Calu3 (cell line): ENCODE data around the gene SNAPC4. TPM values are rescaled to one million over a fixed set of nuclear protein-coding genes. Genes with fewer than 3 reads are reported as not detected.

Experiments
- BruUV-seq: library from RNA; stranded (reverse); fragments of 400-500 nt; replicated peaks from 2 replicates; lab custom pipeline; 2021; lab: Mats Ljungman, UMichigan
- CTCF ChIA-PET: fragments of 300-600 bp; sonication (Branson Sonifier 250); formaldehyde crosslinking; loops from one replicate; lab custom pipeline; 2022; ENCODE audit warnings: antibody characterized with exemption; lab: Charles Lee
- DNase-seq: peaks from one replicate; pipeline ENCODE4 v3.0.0; 2022
- H3K27ac Mint-ChIP-seq: one replicate; pipeline ENCODE4 v1.8.0; 2022; ENCODE audit warnings: mixed read lengths; ENCODE audit not compliant: unreplicated experiment
- H3K27me3 Mint-ChIP-seq: one replicate; pipeline ENCODE4 v1.8.0; 2022; ENCODE audit warnings: mixed read lengths; ENCODE audit not compliant: unreplicated experiment
- H3K36me3 Mint-ChIP-seq: one replicate; pipeline ENCODE4 v1.8.0; 2022; ENCODE audit warnings: mild to moderate bottlenecking, moderate library complexity, mixed read lengths; ENCODE audit not compliant: insufficient read depth, unreplicated experiment
- H3K4me1 Mint-ChIP-seq: one replicate; pipeline ENCODE4 v1.8.0; 2022; ENCODE audit warnings: mild to moderate bottlenecking, low read depth, mixed read lengths; ENCODE audit not compliant: unreplicated experiment
- H3K4me3 Mint-ChIP-seq: one replicate; pipeline ENCODE4 v1.8.0; 2022; ENCODE audit warnings: mild to moderate bottlenecking, low read depth, moderate library complexity, mixed read lengths; ENCODE audit not compliant: unreplicated experiment
- H3K9me3 Mint-ChIP-seq: one replicate; pipeline ENCODE4 v1.8.0; 2022; ENCODE audit warnings: low read depth, mixed read lengths; ENCODE audit not compliant: unreplicated experiment
- intact Hi-C: fragments of 100-400 bp; cut with micrococcal nuclease; formaldehyde crosslinking; loops from one replicate; pipeline ENCODE4 v1.10.0; 2022; ENCODE audit not compliant: unreplicated experiment
- total RNA-seq: library from RNA; stranded (reverse); gene quantifications from 2 replicates; pipeline ENCODE4 v1.2.3, GENCODE V29; 2022
- TF ChIP-seq, protein P1 (sequence below): fragments of 200-600 bp; IDR thresholded peaks from one replicate; pipeline ENCODE4 v1.8.0; 2022; ENCODE audit warnings: antibody characterized with exemption; ENCODE audit not compliant: unreplicated experiment

Gene SNAPC4
- total RNA-seq, 1 experiment from 2014 or later = 10.5 TPM

DNA sequence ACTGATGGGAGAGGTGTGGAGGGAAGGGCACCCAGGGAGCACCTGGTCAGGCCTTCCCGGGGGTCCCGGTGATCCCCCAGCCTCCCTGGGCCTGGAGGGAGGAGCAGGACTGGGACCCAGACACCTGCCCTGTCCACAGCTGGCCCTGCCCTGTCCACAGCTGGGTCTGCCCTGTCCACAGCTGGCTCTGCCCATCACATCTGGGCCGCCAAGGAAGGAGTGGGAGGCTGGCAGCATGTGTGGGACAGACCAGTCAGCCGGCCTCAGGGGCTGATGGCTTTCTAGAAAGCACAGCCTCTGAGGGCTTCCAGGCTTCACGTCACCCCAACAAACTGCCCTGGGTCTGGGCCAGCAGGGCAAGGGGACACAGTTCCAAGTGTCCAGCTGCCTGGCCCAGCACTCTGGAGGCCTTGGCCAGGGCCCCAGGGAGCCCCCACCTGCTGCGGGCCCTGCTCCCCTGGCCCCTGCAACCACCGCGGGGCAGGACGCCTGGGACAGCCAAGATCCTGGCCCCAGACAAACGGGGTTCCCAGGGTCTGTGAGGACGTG lies 48.6 kb downstream of the SNAPC4 start:
- Mint-ChIP-seq H3K27me3 (peaks cover 11% of the 10 kb centered on the region), H3K36me3 (peaks cover 10% of the 10 kb centered on the region), H3K4me1 (peaks cover 8% of the 10 kb centered on the region), H3K4me3 (no peak overlapping the region), H3K27ac (no peak overlapping the region), H3K9me3 (no peaks in the 10 kb centered on the region)
- CTCF ChIA-PET = interaction anchor here (0.6 kb wide), 1 partner anchor 1265 kb away, joined by 4 read pairs; no protein-coding TSS in a partner anchor
- no peak for DNase-seq
- no TSS peak for BruUV-seq
- intact Hi-C loops = no loop called here
- TF ChIP-seq, protein P1, sequence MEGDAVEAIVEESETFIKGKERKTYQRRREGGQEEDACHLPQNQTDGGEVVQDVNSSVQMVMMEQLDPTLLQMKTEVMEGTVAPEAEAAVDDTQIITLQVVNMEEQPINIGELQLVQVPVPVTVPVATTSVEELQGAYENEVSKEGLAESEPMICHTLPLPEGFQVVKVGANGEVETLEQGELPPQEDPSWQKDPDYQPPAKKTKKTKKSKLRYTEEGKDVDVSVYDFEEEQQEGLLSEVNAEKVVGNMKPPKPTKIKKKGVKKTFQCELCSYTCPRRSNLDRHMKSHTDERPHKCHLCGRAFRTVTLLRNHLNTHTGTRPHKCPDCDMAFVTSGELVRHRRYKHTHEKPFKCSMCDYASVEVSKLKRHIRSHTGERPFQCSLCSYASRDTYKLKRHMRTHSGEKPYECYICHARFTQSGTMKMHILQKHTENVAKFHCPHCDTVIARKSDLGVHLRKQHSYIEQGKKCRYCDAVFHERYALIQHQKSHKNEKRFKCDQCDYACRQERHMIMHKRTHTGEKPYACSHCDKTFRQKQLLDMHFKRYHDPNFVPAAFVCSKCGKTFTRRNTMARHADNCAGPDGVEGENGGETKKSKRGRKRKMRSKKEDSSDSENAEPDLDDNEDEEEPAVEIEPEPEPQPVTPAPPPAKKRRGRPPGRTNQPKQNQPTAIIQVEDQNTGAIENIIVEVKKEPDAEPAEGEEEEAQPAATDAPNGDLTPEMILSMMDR = no peak

Other genes with a start within 250 kb of the SNAPC4 start
- not detected in 2 replicates for gene LHX3, start 195.0 kb downstream of the SNAPC4 start, total RNA-seq
- gene QSOX2, start 154.4 kb downstream of the SNAPC4 start, total RNA-seq = 18.9 and 20.5 TPM in 2 replicates
- gene CCDC187, start 96.1 kb downstream of the SNAPC4 start, total RNA-seq = 0.44 and 0.73 TPM in 2 replicates
- 3.9 and 5.7 TPM in 2 replicates for gene GPSM1, start 72.6 kb downstream of the SNAPC4 start, total RNA-seq
- gene DNLZ, start 36.4 kb downstream of the SNAPC4 start, total RNA-seq = 22.5 and 26.4 TPM in 2 replicates
- gene CARD9, start 26.5 kb downstream of the SNAPC4 start, total RNA-seq = 1.2 and 1.6 TPM in 2 replicates
- gene ENTR1, start 10.4 kb upstream of the SNAPC4 start, total RNA-seq = 49.7 and 50.2 TPM in 2 replicates
- 44.0 and 46.6 TPM in 2 replicates for gene PMPCA, start 10.5 kb upstream of the SNAPC4 start, total RNA-seq
- 10.9 and 11.3 TPM in 2 replicates for gene INPP5E, start 39.7 kb upstream of the SNAPC4 start, total RNA-seq
- gene SEC16A, start 82.9 kb upstream of the SNAPC4 start, total RNA-seq = 48.9 and 49.6 TPM in 2 replicates
- 11.7 and 17.7 TPM in 2 replicates for gene NOTCH1, start 145.9 kb upstream of the SNAPC4 start, total RNA-seq